Measurements from ENCODE around the gene ZNF616. TPM values are rescaled to one million over a fixed set of nuclear protein-coding genes. Genes with fewer than 3 reads are reported as not detected.
A peak's percentile ranks its signal among the peaks of the same experiment; 100 is the strongest.

Gene ZNF616
- total RNA-seq: 5.6 TPM
- long read RNA-seq, full-length matches to known transcripts: 3 of 3 reads
- long read RNA-seq, partial matches to known transcripts: 0 of 3 reads
- long read RNA-seq, other reads (novel, unspliced or antisense): 0 of 3 reads

DNA sequence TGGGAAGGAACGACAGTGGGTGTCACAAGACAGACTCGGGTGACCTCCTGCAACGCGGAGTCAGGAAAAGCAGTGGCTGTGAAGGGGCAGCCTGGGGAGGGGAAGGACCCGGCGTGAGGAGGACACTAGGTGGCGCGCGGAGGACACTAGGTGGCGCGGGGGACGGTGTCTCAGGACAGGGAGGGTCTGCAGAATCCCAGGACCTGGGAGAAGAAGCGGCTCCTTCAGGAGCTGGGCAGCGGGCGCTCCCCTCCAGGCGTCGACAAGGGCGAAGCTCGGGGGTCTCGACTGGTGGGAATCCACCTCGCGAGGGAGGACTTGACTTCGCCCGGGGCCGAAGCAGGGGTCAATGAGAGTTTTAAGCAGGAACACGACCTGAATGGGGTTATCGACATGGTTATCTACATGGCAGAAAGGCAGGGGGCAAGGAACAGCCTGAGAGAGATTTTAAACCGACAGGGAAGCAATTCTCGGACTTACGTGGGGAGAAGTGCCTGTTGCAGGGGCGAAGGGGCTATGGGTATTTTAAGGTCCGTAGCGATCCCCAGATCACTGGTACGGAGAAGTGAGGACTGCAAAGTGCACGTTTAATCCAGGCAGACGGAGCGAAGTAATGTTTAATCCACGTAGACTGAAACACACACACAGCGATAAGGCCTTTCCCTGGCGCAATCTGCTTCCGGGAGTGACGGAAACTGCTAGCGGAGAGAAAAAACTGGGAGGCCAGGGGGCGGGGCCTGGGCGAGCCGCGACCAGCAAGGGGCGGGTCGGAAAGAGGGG lies at the start of gene ZNF616:
ZNF616 (minus strand) TSS at position 687 of the 780 bp plus-strand sequence. CDS start 9,426 bp downstream, outside the sequence.
- Histone ChIP-seq H3K9me3 (replicated peaks) (no peaks in the 10 kb centered on the region), H3K27ac (replicated peaks) (peak within 1 kb of the TSS; percentile 97), H3K4me1 (peaks cover 27% of the 10 kb centered on the region), H3K36me3 (no peaks in the 10 kb centered on the region), H3K27me3 (ENCODE audit: low read depth) (no peaks in the 10 kb centered on the region), H3K4me3 (peak within 1 kb of the TSS; percentile 89)
- DNase-seq: peak; percentile 98
- TF ChIP-seq CTCF (IDR thresholded peaks at IDR 0.05; ENCODE audit: borderline replicate concordance): peak; percentile 87
- intact Hi-C loops (cut with micrococcal nuclease): loop anchor here (2.0 kb wide), 1 partner anchor 97 kb away; no protein-coding TSS in a partner anchor

- H3K4me1 ChIP-seq: peaks cover 51% of the 10 kb centered on the region
- peaks cover 13% of the 10 kb centered on the region for H3K36me3 ChIP-seq
Measured at GRCh38 chr19:52188822-52189734, 49.3 kb upstream of the ZNF616 start.

DNA sequence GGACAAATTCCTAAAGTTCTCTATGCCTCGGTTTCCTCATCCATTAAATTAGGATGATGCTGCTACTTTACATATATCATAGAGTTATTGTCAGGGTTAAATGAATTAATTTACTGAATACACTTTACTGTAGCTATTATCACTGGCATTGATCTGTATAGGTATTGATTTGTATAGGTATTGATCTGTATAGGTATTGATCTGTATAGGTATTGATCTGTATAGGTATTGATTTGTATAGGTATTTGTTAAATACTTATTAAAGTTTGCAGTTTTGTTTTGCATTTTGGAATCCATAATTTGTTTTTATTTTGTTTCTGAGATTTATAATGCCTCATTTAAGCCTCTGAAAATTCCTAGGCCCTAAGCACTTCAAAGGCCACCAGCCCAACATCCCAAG lies 47.7 kb upstream of the ZNF616 start:
- Histone ChIP-seq H3K36me3 (no peaks in the 10 kb centered on the region), H3K4me1 (peaks cover 35% of the 10 kb centered on the region), H3K4me3 (no peak overlapping the region), H3K9me3 (replicated peaks) (no peaks in the 10 kb centered on the region), H3K27ac (replicated peaks) (no peak overlapping the region), H3K27me3 (ENCODE audit: low read depth) (no peaks in the 10 kb centered on the region)
- TF ChIP-seq CTCF (IDR thresholded peaks at IDR 0.05; ENCODE audit: borderline replicate concordance): no peak
- intact Hi-C loops (cut with micrococcal nuclease): no loop called here
- DNase-seq: no peak

More at GRCh38 chr19:52188822-52189734, 49.3 kb upstream of the ZNF616 start:
- TF ChIP-seq CTCF (IDR thresholded peaks at IDR 0.05; ENCODE audit: borderline replicate concordance): no peak
- Histone ChIP-seq H3K27ac (replicated peaks) (peak overlapping the region; percentile 96), H3K4me3 (peak overlapping the region; percentile 91), H3K9me3 (replicated peaks) (no peaks in the 10 kb centered on the region), H3K27me3 (ENCODE audit: low read depth) (no peaks in the 10 kb centered on the region)
- peak; percentile 83 for DNase-seq
- intact Hi-C loops (cut with micrococcal nuclease): no loop called here

DNA sequence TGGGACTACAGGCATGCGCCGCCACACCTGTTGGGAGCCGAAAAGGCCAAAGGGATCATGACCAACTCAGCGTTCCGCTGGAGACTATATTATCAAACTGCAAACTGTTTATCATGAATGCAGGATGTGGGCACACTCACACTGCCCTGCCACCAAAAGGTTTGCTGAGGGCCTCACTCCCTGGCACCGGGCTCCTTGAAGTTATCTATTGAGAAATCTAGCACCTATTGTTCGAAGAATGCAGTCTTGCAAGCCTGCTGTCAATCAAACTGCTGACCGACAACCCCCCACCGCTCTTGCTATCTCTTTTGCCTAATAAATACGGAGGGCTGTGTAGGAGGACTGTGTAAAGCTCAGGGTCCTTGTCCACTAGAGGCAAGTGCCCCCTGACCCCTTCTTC lies 36.8 kb upstream of the ZNF616 start:
- Histone ChIP-seq H3K27me3 (ENCODE audit: low read depth) (no peaks in the 10 kb centered on the region), H3K4me1 (peaks cover 10% of the 10 kb centered on the region), H3K36me3 (no peaks in the 10 kb centered on the region), H3K4me3 (no peak overlapping the region), H3K27ac (replicated peaks) (no peak overlapping the region), H3K9me3 (replicated peaks) (no peaks in the 10 kb centered on the region)
- no peak for DNase-seq
- no peak for TF ChIP-seq CTCF (IDR thresholded peaks at IDR 0.05; ENCODE audit: borderline replicate concordance)
- intact Hi-C loops (cut with micrococcal nuclease): no loop called here

GRCh38 chr19:52172347-52172746 lies 32.6 kb upstream of the ZNF616 start:
- no peak for TF ChIP-seq CTCF (IDR thresholded peaks at IDR 0.05; ENCODE audit: borderline replicate concordance)
- no peak for DNase-seq
- Histone ChIP-seq H3K27me3 (ENCODE audit: low read depth) (no peaks in the 10 kb centered on the region), H3K4me1 (peaks cover 34% of the 10 kb centered on the region), H3K27ac (replicated peaks) (peak overlapping the region; percentile 89), H3K4me3 (peak overlapping the region; percentile 95), H3K36me3 (peaks cover 18% of the 10 kb centered on the region), H3K9me3 (replicated peaks) (no peaks in the 10 kb centered on the region)
- intact Hi-C loops (cut with micrococcal nuclease): no loop called here
